HepG2 (cell line): ENCODE data around the gene IKZF5. TPM values are rescaled to one million over a fixed set of nuclear protein-coding genes. Genes with fewer than 3 reads are reported as not detected.

ENCODE experiments used
- ATAC-seq: fragments of 200-7000 bp; cut with Tn5 transposase; 3 replicates; pipeline ENCODE4 v1.9.1; 2020; ENCODE audit warnings: mild to moderate bottlenecking, moderate library complexity
- BruUV-seq: library from RNA; stranded (reverse); fragments of 400-500 nt; replicated peaks from 2 replicates; lab custom pipeline; 2021; lab: Mats Ljungman, UMichigan
- CTCF ChIA-PET: fragments of 300-600 bp; formaldehyde crosslinking; extraction: SDS; loops from one replicate; lab custom pipeline; 2021; ENCODE audit warnings: low total read pairs, inconsistent platforms, low intra/inter-chr PET ratio; lab: Yijun Ruan, JAX
- POLR2A ChIA-PET: fragments of 350-600 bp; sonication (Branson Sonifier 250); formaldehyde crosslinking; loops from one replicate; lab custom pipeline; 2020; ENCODE audit warnings: antibody characterized with exemption, inconsistent platforms; lab: Yijun Ruan, JAX
- DNase-seq: peaks from one replicate; pipeline ENCODE4 v3.0.0-alpha.2; 2015; ENCODE audit warnings: low spot score
- FAIRE-seq: peaks from 3 replicates; lab custom pipeline; 2011; peaks lifted over from hg19 to GRCh38; lab: Jason Lieb, UNC
- H2AFZ ChIP-seq: one replicate; pipeline ENCODE4 v1.6.1; 2011; ENCODE audit warnings: low read length, inconsistent platforms
- H3K27ac ChIP-seq: fragments of 300-600 bp; 3 replicates; pipeline ENCODE4 v1.8.0; 2011; ENCODE audit warnings: mixed run types, mild to moderate bottlenecking, mixed read lengths, low read length, inconsistent platforms; ENCODE audit not compliant: insufficient read depth; ENCODE audit errors: extremely low read length
- H3K27me3 ChIP-seq, 2 experiments: fragments of 200-600 bp in 1 of 2; 2 replicates in 1 of 2; 3 replicates in 1 of 2; pipeline versions ENCODE4 v1.6.0 to v1.8.0; 2011; ENCODE audit warnings: low read length in 2 of 2, mild to moderate bottlenecking in 2 of 2, moderate library complexity in 2 of 2, inconsistent platforms in 1 of 2; ENCODE audit not compliant: insufficient read depth in 2 of 2, control insufficient read depth in 1 of 2
- H3K36me3 ChIP-seq, 2 experiments: fragments of 200-600 bp in 1 of 2; replicated peaks in 1 of 2; 2 replicates in 1 of 2; 3 replicates in 1 of 2; pipeline versions ENCODE4 v1.5.1 to v1.8.0; 2011; ENCODE audit warnings: low read length in 2 of 2, inconsistent platforms in 1 of 2; ENCODE audit not compliant: insufficient read depth in 2 of 2, control insufficient read depth in 1 of 2
- H3K4me1 ChIP-seq: 2 replicates; pipeline ENCODE4 v1.5.1; 2012; ENCODE audit warnings: low read length, inconsistent platforms; ENCODE audit not compliant: insufficient read depth
- H3K4me2 ChIP-seq: 2 replicates; pipeline ENCODE4 v1.6.0; 2011; ENCODE audit warnings: low read depth, low read length, inconsistent platforms
- H3K4me3 ChIP-seq, 3 experiments: fragments of 200-600 bp in 1 of 3; sonication (generic), shearing (Covaris generic) in 1 of 3; replicated peaks in 1 of 3; 2 replicates each; pipeline ENCODE4 v1.5.1; 2011 to 2016; ENCODE audit warnings: low read length in 3 of 3, inconsistent platforms in 2 of 3, low read depth in 2 of 3, mild to moderate bottlenecking in 2 of 3, control low read depth in 1 of 3, mixed read lengths in 1 of 3; ENCODE audit not compliant: insufficient read depth in 1 of 3
- H3K79me2 ChIP-seq: one replicate; pipeline ENCODE4 v1.6.1; 2011; ENCODE audit warnings: low read length, inconsistent platforms; ENCODE audit not compliant: insufficient read depth
- H3K9ac ChIP-seq: 2 replicates; pipeline ENCODE4 v1.6.0; 2011; ENCODE audit warnings: mild to moderate bottlenecking, low read depth, low read length, inconsistent platforms; ENCODE audit not compliant: insufficient read depth
- H3K9me3 ChIP-seq: 2 replicates; pipeline ENCODE4 v1.5.1; 2012; ENCODE audit warnings: mild to moderate bottlenecking, low read length
- H4K20me1 ChIP-seq: 2 replicates; pipeline ENCODE4 v1.6.0; 2011; ENCODE audit warnings: inconsistent platforms, mild to moderate bottlenecking, low read length, moderate library complexity; ENCODE audit not compliant: insufficient read depth
- CEBPB ChIP-seq: IDR thresholded peaks from 2 replicates; pipeline ENCODE4 v1.6.1; 2011; ENCODE audit warnings: low read depth, low read length, improper control_type of control experiment, borderline replicate concordance
- CTCF ChIP-seq: sonication (generic); formaldehyde crosslinking; IDR thresholded peaks from 2 replicates; pipeline ENCODE4 v1.5.0; 2020; ENCODE audit warnings: mild to moderate bottlenecking, missing genetic modification reagents, moderate library complexity
- DMTF1 ChIP-seq: sonication (generic); formaldehyde crosslinking; IDR thresholded peaks from 2 replicates; pipeline ENCODE4 v1.4.0; 2020; ENCODE audit warnings: mild to moderate bottlenecking, missing genetic modification reagents
- KDM5B ChIP-seq: sonication (generic); formaldehyde crosslinking; IDR thresholded peaks from 2 replicates; pipeline ENCODE4 v1.4.0; 2020; ENCODE audit warnings: missing genetic modification reagents, mild to moderate bottlenecking, borderline replicate concordance
- KLF12 ChIP-seq: sonication (generic); formaldehyde crosslinking; IDR thresholded peaks from 2 replicates; pipeline ENCODE4 v1.4.0; 2020; ENCODE audit warnings: missing genetic modification reagents, borderline replicate concordance
- MLXIP ChIP-seq: sonication (generic); formaldehyde crosslinking; IDR thresholded peaks from 2 replicates; pipeline ENCODE4 v1.9.0; 2021; ENCODE audit warnings: missing genetic modification reagents, borderline replicate concordance
- ONECUT2 ChIP-seq: sonication (generic); formaldehyde crosslinking; IDR thresholded peaks from 2 replicates; pipeline ENCODE4 v1.4.0; 2020; ENCODE audit warnings: missing genetic modification reagents
- PAF1 ChIP-seq: IDR thresholded peaks from 2 replicates; pipeline ENCODE4 v1.6.1; 2016; ENCODE audit warnings: missing genetic modification reagents, missing compliant biosample characterization
- PBX2 ChIP-seq: IDR thresholded peaks from 2 replicates; pipeline ENCODE4 v1.6.1; 2016; ENCODE audit warnings: control low read depth
- PTBP1 ChIP-seq: fragments of 200-400 bp; formaldehyde crosslinking; IDR thresholded peaks from 2 replicates; pipeline ENCODE4 v1.6.1; 2018; ENCODE audit warnings: low read length, low read depth; ENCODE audit not compliant: poor library complexity, severe bottlenecking
- REPIN1 ChIP-seq: sonication (generic); formaldehyde crosslinking; IDR thresholded peaks from 2 replicates; pipeline ENCODE4 v1.8.0; 2022; ENCODE audit warnings: missing genetic modification reagents, low read depth, mild to moderate bottlenecking, borderline replicate concordance
- SMC3 ChIP-seq: IDR thresholded peaks from 2 replicates; pipeline ENCODE4 v1.6.1; 2011; ENCODE audit warnings: low read length, improper control_type of control experiment
- STAG1 ChIP-seq: sonication (generic); formaldehyde crosslinking; IDR thresholded peaks from 2 replicates; pipeline ENCODE4 v1.4.0; 2020; ENCODE audit warnings: missing genetic modification reagents
- TP53 ChIP-seq: sonication (generic); formaldehyde crosslinking; conservative IDR thresholded peaks from 2 replicates; pipeline ENCODE4 v1.4.0; 2020; ENCODE audit warnings: missing genetic modification reagents
- WIZ ChIP-seq: sonication (generic); formaldehyde crosslinking; IDR thresholded peaks from 2 replicates; pipeline ENCODE4 v1.5.1; 2020; ENCODE audit warnings: mild to moderate bottlenecking, missing genetic modification reagents
- ZNF3 ChIP-seq: IDR thresholded peaks from 2 replicates; pipeline ENCODE4 v1.7.0; 2017; ENCODE audit warnings: inconsistent platforms
- ZNF530 ChIP-seq: sonication (generic); formaldehyde crosslinking; IDR thresholded peaks from 2 replicates; pipeline ENCODE4 v1.5.0; 2020; ENCODE audit warnings: low read depth, mild to moderate bottlenecking, missing genetic modification reagents
- ZNF777 ChIP-seq: sonication (generic); formaldehyde crosslinking; IDR thresholded peaks from 2 replicates; pipeline ENCODE4 v1.4.0; 2020; ENCODE audit warnings: missing genetic modification reagents
- WGBS: methylation state at CpG from one replicate; pipeline ENCODE4 v1.1.6; 2017; ENCODE audit warnings: low lambda C conversion rate; 5-methylcytosine and 5-hydroxymethylcytosine counted together
- in situ Hi-C: cut with HindIII; loops from 2 replicates; pipeline ENCODE4 v1.10.0; 2017; ENCODE audit warnings: low pct_unique_long_range_greater_than_20kb; ENCODE audit not compliant: extremely low pct_ligation_motif_present
- intact Hi-C: fragments of 100-400 bp; cut with micrococcal nuclease; formaldehyde crosslinking; loops from one replicate; pipeline ENCODE4 v1.10.0; 2022; ENCODE audit not compliant: unreplicated experiment
- polyA plus RNA-seq, 8 experiments: library from polyadenylated mRNA; depleted of rRNA in 3 of 8; stranded (reverse) in 7 of 8; unstranded in 1 of 8; fragments of >200 nt; fragmentation: Illumina TruSeq in 4 of 8; extraction: Trizol in 4 of 8; gene quantifications; 2 replicates each; pipeline versions ENCODE4 v1.2.1 to v1.2.3, GENCODE V29; 2011 to 2016; ENCODE audit warnings: low read depth in 4 of 8, missing spikeins in 1 of 8, mixed read lengths in 1 of 8; ENCODE audit not compliant: insufficient read depth in 1 of 8
- total RNA-seq, 5 experiments: library from RNA; depleted of rRNA; stranded (reverse); fragments of >200 nt; fragmentation: Illumina TruSeq; extraction: Trizol; gene quantifications; 2 replicates each; pipeline ENCODE4 v1.2.3, GENCODE V29; 2016; ENCODE audit warnings: low read depth in 1 of 5

Gene IKZF5
- total and polyA plus RNA-seq, 2 of the 13 experiments (the other 11 are each of a cell fraction or from before 2014, with no cell fraction given): 3.7 to 12.0 TPM

GRCh38 chr10:122981066-122981464 is 27.5 kb downstream of the IKZF5 start:
- DNase-seq (peak; percentile 62), FAIRE-seq (peak; percentile 67), ATAC-seq (peak; percentile 59)
- Histone ChIP-seq H3K79me2 (no peaks in the 10 kb centered on the region), H3K9ac (peak overlapping the region; percentile 64), H2AFZ (no peak overlapping the region), H3K27ac (peak overlapping the region; percentile 60), H4K20me1 (no peaks in the 10 kb centered on the region), H3K4me1 (peaks cover 28% of the 10 kb centered on the region), H3K4me3 (peak overlapping the region; percentile 67 to 95 (median 72); a peak in 5 of 6 replicates), H3K27me3 (no peaks in the 10 kb centered on the region; a peak in 1 of 5 replicates), H3K4me2 (peak overlapping the region; percentile 100), H3K36me3 (peaks cover 1 to 15% of the 10 kb centered on the region in 2 experiments; a peak in 2 of 5 replicates), H3K9me3 (no peaks in the 10 kb centered on the region)
- TSS peak; percentile 79 for BruUV-seq
- in situ Hi-C loops: no loop called here
- POLR2A ChIA-PET: interaction anchor here (2.0 to 6.4 kb wide), 6 partner anchors 25 to 173 kb away, joined by 5 to 37 read pairs (median 10); partner anchors contain the start of genes ACADSB, BUB3, C10orf88 and IKZF5
- intact Hi-C loops: no loop called here
- 33% methylated on average over 4 of the region's 4 CpGs for WGBS
- CTCF ChIA-PET: no interaction called here
- TF ChIP-seq MLXIP (CRISPR knock-in tag): no peak
- TF ChIP-seq KDM5B (CRISPR knock-in tag): no peak
- TF ChIP-seq PAF1: no peak
- TF ChIP-seq WIZ (CRISPR knock-in tag): no peak
- no peak for TF ChIP-seq ZNF530 (CRISPR knock-in tag)
- no peak for TF ChIP-seq PTBP1
- TF ChIP-seq ZNF3 (CRISPR knock-in tag): no peak
- no peak for TF ChIP-seq ZNF777 (CRISPR knock-in tag)
- TF ChIP-seq TP53 (CRISPR knock-in tag): no peak
- no peak for TF ChIP-seq DMTF1
- TF ChIP-seq KLF12 (CRISPR knock-in tag): no peak
- TF ChIP-seq CTCF: peak; percentile 47
- TF ChIP-seq SMC3: peak; percentile 39; the same call in 1 of the 2 replicates
- no peak for TF ChIP-seq REPIN1
- TF ChIP-seq PBX2 (CRISPR knock-in tag): no peak
- no peak for TF ChIP-seq CEBPB
- TF ChIP-seq ONECUT2 (CRISPR knock-in tag): no peak
- peak; percentile 39 for TF ChIP-seq STAG1 (CRISPR knock-in tag)
